IMR-90 (cell line): ENCODE results near the gene NAB1. TPM values are rescaled to one million over a fixed set of nuclear protein-coding genes. Genes with fewer than 3 reads are reported as not detected.

ENCODE experiments used
- ATAC-seq: fragments of 200-7000 bp; cut with Tn5 transposase; 2 replicates; pipeline ENCODE4 v1.9.1; 2020; ENCODE audit warnings: low read depth, mild to moderate bottlenecking, moderate library complexity
- BruUV-seq: library from RNA; stranded (reverse); fragments of 400-500 nt; replicated peaks from 2 replicates; lab custom pipeline; 2021; lab: Mats Ljungman, UMichigan
- CTCF ChIA-PET: fragments of 300-600 bp; formaldehyde crosslinking; extraction: SDS; loops from one replicate; lab custom pipeline; 2021; ENCODE audit warnings: antibody characterized with exemption; lab: Yijun Ruan, JAX
- POLR2A ChIA-PET: fragments of 300-600 bp; sonication (Branson Sonifier 250); formaldehyde crosslinking; loops from one replicate; lab custom pipeline; 2022; ENCODE audit warnings: antibody characterized with exemption; ENCODE audit not compliant: unreplicated experiment; lab: Charles Lee
- DNase-seq: peaks from one replicate; pipeline ENCODE4 v3.0.0; 2013
- H2AFZ ChIP-seq: replicated peaks from 2 replicates; pipeline ENCODE3; 2013; ENCODE audit warnings: low read length, mild to moderate bottlenecking; ENCODE audit not compliant: poor library complexity
- H2AK5ac ChIP-seq: 2 replicates; pipeline ENCODE4 v1.6.1; 2013; ENCODE audit warnings: low read depth, low read length, inconsistent platforms
- H2AK9ac ChIP-seq: replicated peaks from 2 replicates; pipeline ENCODE3; 2013; ENCODE audit warnings: mild to moderate bottlenecking, low read depth, low read length, moderate library complexity; ENCODE audit not compliant: poor library complexity
- H2BK120ac ChIP-seq: 2 replicates; pipeline ENCODE4 v1.6.1; 2013; ENCODE audit warnings: low read depth, low read length, inconsistent platforms
- H2BK15ac ChIP-seq: 3 replicates; pipeline ENCODE4 v1.6.1; 2013; ENCODE audit warnings: low read depth, low read length, inconsistent platforms
- H2BK20ac ChIP-seq: 2 replicates; pipeline ENCODE4 v1.6.1; 2013; ENCODE audit warnings: low read depth, mild to moderate bottlenecking, inconsistent platforms, low read length, moderate library complexity
- H2BK5ac ChIP-seq: 2 replicates; pipeline ENCODE4 v1.6.1; 2013; ENCODE audit warnings: mild to moderate bottlenecking, low read depth, low read length, inconsistent platforms; ENCODE audit not compliant: poor library complexity, severe bottlenecking
- H3K14ac ChIP-seq: replicated peaks from 2 replicates; pipeline ENCODE4 v1.6.1; 2013; ENCODE audit warnings: low read depth, low read length, inconsistent platforms
- H3K18ac ChIP-seq: 2 replicates; pipeline ENCODE4 v1.6.1; 2013; ENCODE audit warnings: low read depth, low read length, control low read depth
- H3K23ac ChIP-seq: 2 replicates; pipeline ENCODE4 v1.6.1; 2013; ENCODE audit warnings: low read depth, low read length, inconsistent platforms
- H3K27ac ChIP-seq: 2 replicates; pipeline ENCODE4 v1.5.1; 2013; ENCODE audit warnings: mild to moderate bottlenecking, control low read depth, low read length; ENCODE audit not compliant: insufficient read depth
- H3K27me3 ChIP-seq: 2 replicates; pipeline ENCODE4 v1.6.1; 2013; ENCODE audit warnings: low read length; ENCODE audit not compliant: control insufficient read depth, insufficient read depth
- H3K36me3 ChIP-seq: 2 replicates; pipeline ENCODE4 v1.6.1; 2013; ENCODE audit warnings: low read length, mixed read lengths; ENCODE audit not compliant: control insufficient read depth, insufficient read depth
- H3K4ac ChIP-seq: 2 replicates; pipeline ENCODE4 v1.6.1; 2013; ENCODE audit warnings: low read depth, low read length, inconsistent platforms
- H3K4me1 ChIP-seq: 2 replicates; pipeline ENCODE4 v1.6.1; 2013; ENCODE audit warnings: low read length, mixed read lengths; ENCODE audit not compliant: control insufficient read depth, insufficient read depth
- H3K4me2 ChIP-seq: 2 replicates; pipeline ENCODE4 v1.6.1; 2013; ENCODE audit warnings: low read depth, mild to moderate bottlenecking, control low read depth, low read length, moderate library complexity
- H3K4me3 ChIP-seq: 2 replicates; pipeline ENCODE4 v1.5.1; 2013; ENCODE audit warnings: low read depth, mild to moderate bottlenecking, control low read depth, low read length, moderate library complexity; ENCODE audit not compliant: insufficient read depth
- H3K56ac ChIP-seq: 2 replicates; pipeline ENCODE4 v1.6.1; 2013; ENCODE audit warnings: low read length, inconsistent platforms; ENCODE audit not compliant: insufficient read depth; ENCODE audit errors: extremely low read depth
- H3K79me1 ChIP-seq, 2 experiments: 2 replicates each; pipeline ENCODE4 v1.6.1; 2013; ENCODE audit warnings: low read length in 2 of 2, inconsistent platforms in 1 of 2, low read depth in 1 of 2
- H3K9ac ChIP-seq: 2 replicates; pipeline ENCODE4 v1.6.1; 2013; ENCODE audit warnings: low read depth, low read length, control low read depth
- H3K9me1 ChIP-seq: 2 replicates; pipeline ENCODE4 v1.6.1; 2013; ENCODE audit warnings: low read length, inconsistent platforms; ENCODE audit not compliant: insufficient read depth
- H3K9me3 ChIP-seq: 2 replicates; pipeline ENCODE4 v1.6.1; 2013; ENCODE audit warnings: low read length; ENCODE audit not compliant: control insufficient read depth, insufficient read depth
- H4K20me1 ChIP-seq: 2 replicates; pipeline ENCODE4 v1.6.1; 2013; ENCODE audit warnings: low read length, inconsistent platforms; ENCODE audit not compliant: insufficient read depth
- H4K5ac ChIP-seq: 2 replicates; pipeline ENCODE4 v1.6.1; 2013; ENCODE audit warnings: mild to moderate bottlenecking, low read depth, low read length, control low read depth
- H4K8ac ChIP-seq, 2 experiments: 2 replicates each; pipeline ENCODE4 v1.6.1; 2013; ENCODE audit warnings: low read depth in 2 of 2, low read length in 2 of 2, control low read depth in 1 of 2, inconsistent platforms in 1 of 2
- H4K91ac ChIP-seq: 2 replicates; pipeline ENCODE4 v1.6.1; 2013; ENCODE audit warnings: low read depth, low read length, inconsistent platforms; ENCODE audit not compliant: insufficient read depth
- CEBPB ChIP-seq: IDR thresholded peaks from 2 replicates; pipeline ENCODE4 v1.6.1; 2012; ENCODE audit warnings: low read depth, low read length, improper control_type of control experiment
- FOS ChIP-seq: fragments of 150-350 bp; IDR thresholded peaks from 2 replicates; pipeline ENCODE4 v1.6.1; 2016; ENCODE audit warnings: low read depth, low read length
- MAZ ChIP-seq: IDR thresholded peaks from 2 replicates; pipeline ENCODE4 v1.6.1; 2012; ENCODE audit warnings: low read depth, mild to moderate bottlenecking, low read length, improper control_type of control experiment, moderate library complexity, borderline replicate concordance
- RCOR1 ChIP-seq: IDR thresholded peaks from 2 replicates; pipeline ENCODE4 v1.6.1; 2012; ENCODE audit warnings: mild to moderate bottlenecking, low read length, improper control_type of control experiment; ENCODE audit not compliant: insufficient replicate concordance
- WGBS, 2 experiments: methylation state at CpG; one replicate each; pipeline versions ENCODE4 v1.1.5 to v1.1.7; 2013; ENCODE audit warnings: missing lambda C conversion rate in 2 of 2; ENCODE audit not compliant: insufficient read length in 1 of 2; ENCODE audit errors: extremely low coverage in 2 of 2; 5-methylcytosine and 5-hydroxymethylcytosine counted together
- dilution Hi-C: fragments of 300-500 bp; cut with HindIII; formaldehyde crosslinking; loops from one replicate; pipeline ENCODE4 v1.14.3; 2018; ENCODE audit warnings: low sequenced_read_pairs; ENCODE audit not compliant: unreplicated experiment
- in situ Hi-C: fragments of 300-500 bp; cut with MboI; formaldehyde crosslinking; loops from 3 replicates; pipeline ENCODE4 v1.14.3; 2019; ENCODE audit warnings: low sequenced_read_pairs, inconsistent platforms, mixed read lengths
- intact Hi-C: fragments of 100-400 bp; cut with micrococcal nuclease; formaldehyde crosslinking; loops from 2 replicates; pipeline ENCODE4 v1.10.0; 2022
- polyA plus RNA-seq, 3 experiments: library from polyadenylated mRNA; depleted of rRNA; stranded (reverse); fragments of >200 nt; gene quantifications; 2 replicates each; pipeline ENCODE4 v1.2.3, GENCODE V29; 2012; ENCODE audit warnings: low replicate concordance in 1 of 3
- total RNA-seq: library from RNA; depleted of rRNA; stranded (reverse); fragments of >200 nt; gene quantifications from 2 replicates; pipeline ENCODE4 v1.2.3, GENCODE V29; 2012
- TF ChIP-seq, protein P1 (sequence below): fragments of 150-350 bp; IDR thresholded peaks from 2 replicates; pipeline ENCODE4 v1.6.1; 2017; ENCODE audit warnings: mild to moderate bottlenecking, antibody characterized with exemption, low read length, low read depth

Gene NAB1
- total and polyA plus RNA-seq, 2 of the 4 experiments (the other 2 are of a cell fraction) = 11.9 to 31.2 TPM

DNA sequence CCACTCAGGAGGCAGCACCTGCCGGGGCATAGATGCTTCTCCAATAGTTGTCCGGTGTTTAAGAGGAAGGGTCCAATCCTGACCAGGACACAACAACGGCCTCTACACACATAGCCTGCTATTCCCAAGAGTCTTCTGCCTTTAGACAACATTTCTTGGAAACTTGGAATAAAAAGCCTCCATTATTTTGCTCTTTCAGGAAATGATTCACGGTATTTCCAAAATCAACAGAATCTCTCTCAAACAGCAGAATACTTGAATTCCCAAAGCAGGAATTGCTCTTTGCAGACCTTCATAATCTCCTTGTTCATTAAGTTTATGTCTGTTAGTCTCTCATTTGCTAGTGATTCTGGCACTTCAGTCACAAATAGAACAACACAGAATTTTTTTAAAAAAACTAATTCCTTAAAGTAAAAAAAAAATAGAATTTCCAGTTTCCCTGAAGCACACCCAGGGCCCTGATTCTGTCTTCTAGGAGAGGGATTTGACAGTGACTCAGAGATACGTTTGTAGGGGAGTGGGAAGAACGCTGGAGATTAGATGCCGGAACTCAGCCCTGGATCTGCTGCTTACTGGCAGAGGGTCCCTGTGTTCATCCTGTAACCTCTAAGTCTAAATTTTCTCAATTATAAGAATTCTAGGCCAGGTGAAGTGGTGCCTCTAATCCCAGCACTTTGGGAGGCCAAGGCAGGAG is 74.7 kb downstream of the NAB1 start:
- Histone ChIP-seq H2BK15ac (no peak overlapping the region), H3K9me3 (no peaks in the 10 kb centered on the region), H3K4me2 (no peak overlapping the region), H2BK5ac (no peak overlapping the region), H3K79me1 (no peaks in the 10 kb centered on the region), H4K20me1 (no peaks in the 10 kb centered on the region), H2BK20ac (no peak overlapping the region), H3K27ac (no peak overlapping the region), H3K56ac (no peak overlapping the region), H4K91ac (no peak overlapping the region), H4K8ac (no peak overlapping the region), H3K27me3 (peaks cover 3% of the 10 kb centered on the region; the same call in 1 of the 2 replicates), H2AK9ac (no peak overlapping the region), H3K9ac (no peak overlapping the region), H4K5ac (no peak overlapping the region), H3K23ac (no peak overlapping the region), H2BK120ac (no peak overlapping the region), H3K9me1 (no peaks in the 10 kb centered on the region; the same call in 1 of the 2 replicates), H3K18ac (no peak overlapping the region), H3K36me3 (no peaks in the 10 kb centered on the region), H3K4me3 (no peak overlapping the region), H3K4ac (no peak overlapping the region), H3K14ac (no peak overlapping the region), H2AK5ac (no peak overlapping the region), H2AFZ (no peak overlapping the region), H3K4me1 (peaks cover 2% of the 10 kb centered on the region; the same call in 1 of the 2 replicates)
- ChIA-PET POLR2A (no interaction called here), CTCF (no interaction called here)
- BruUV-seq = no TSS peak
- DNase-seq (no peak), ATAC-seq (no peak)
- intact Hi-C loops (no loop called here), in situ Hi-C loops (no loop called here), dilution Hi-C loops (no loop called here)
- TF ChIP-seq, protein P1, sequence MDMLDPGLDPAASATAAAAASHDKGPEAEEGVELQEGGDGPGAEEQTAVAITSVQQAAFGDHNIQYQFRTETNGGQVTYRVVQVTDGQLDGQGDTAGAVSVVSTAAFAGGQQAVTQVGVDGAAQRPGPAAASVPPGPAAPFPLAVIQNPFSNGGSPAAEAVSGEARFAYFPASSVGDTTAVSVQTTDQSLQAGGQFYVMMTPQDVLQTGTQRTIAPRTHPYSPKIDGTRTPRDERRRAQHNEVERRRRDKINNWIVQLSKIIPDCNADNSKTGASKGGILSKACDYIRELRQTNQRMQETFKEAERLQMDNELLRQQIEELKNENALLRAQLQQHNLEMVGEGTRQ = no peak
- TF ChIP-seq CEBPB = no peak
- TF ChIP-seq FOS = no peak
- no peak for TF ChIP-seq RCOR1
- TF ChIP-seq MAZ = no peak
- no CpG with 5 or more reads among the region's 7 CpGs for WGBS, 2 experiments
